ENCODE data around the gene CELF1. TPM values are rescaled to one million over a fixed set of nuclear protein-coding genes. Genes with fewer than 3 reads are reported as not detected.

Gene CELF1
- polyA plus RNA-seq, 1 of the 3 experiments (the other 2 are of a cell fraction), result 47.5 TPM

GRCh38 chr11:47443817-47444216 is 109.1 kb downstream of the CELF1 start:
- no peaks in the 10 kb centered on the region for H3K9me3 ChIP-seq
- H2AFZ ChIP-seq (ENCODE audit: low read depth), result no peak overlapping the region
- no peaks in the 10 kb centered on the region for H3F3A ChIP-seq (replicated peaks; ENCODE audit: insufficient read depth)
- no peak overlapping the region for H3K4me2 ChIP-seq
- H3K27me3 ChIP-seq (ENCODE audit: insufficient read depth), result no peaks in the 10 kb centered on the region
- H3K27ac ChIP-seq (ENCODE audit: low read depth in 2 of 2, low read length in 1 of 2), result no peak overlapping the region
- POLR2A ChIA-PET, result no interaction called here
- H3K4me1 ChIP-seq (ENCODE audit: control insufficient read depth in 1 of 2, insufficient read depth in 2 of 2, low read depth in 1 of 2, low read length in 1 of 2), result no peaks in the 10 kb centered on the region; a peak in 1 of 4 replicates
- H3K36me3 ChIP-seq (replicated peaks in 1 of 2; ENCODE audit: control insufficient read depth in 1 of 2, insufficient read depth in 2 of 2, low read length in 1 of 2), result no peaks in the 10 kb centered on the region
- no peaks in the 10 kb centered on the region for H3K79me2 ChIP-seq (ENCODE audit: insufficient read depth)
- no peak overlapping the region for H3K4me3 ChIP-seq (ENCODE audit: low read depth in 2 of 2, low read length in 1 of 2)
- CTCF ChIA-PET, result interaction anchor here (1.4 to 3.1 kb wide), 5 partner anchors 10 to 109 kb away, joined by 4 to 16 read pairs (median 6); partner anchors contain the start of gene CELF1
- H3K9ac ChIP-seq, result no peak overlapping the region
- WGBS (ENCODE audit: low lambda C conversion rate), result 96% methylated on average over 3 of the region's 3 CpGs
- H4K20me1 ChIP-seq (ENCODE audit: insufficient read depth), result no peaks in the 10 kb centered on the region
- no peak for TF ChIP-seq FOSL2 (IDR thresholded peaks at IDR 0.05; ENCODE audit: borderline replicate concordance, low read depth)
- TF ChIP-seq IRF3 (IDR thresholded peaks at IDR 0.05; ENCODE audit: low read depth, low read length), result no peak
- no peak for TF ChIP-seq CTCF (IDR thresholded peaks at IDR 0.05)
- no peak for TF ChIP-seq NFIC (IDR thresholded peaks at IDR 0.05; ENCODE audit: borderline replicate concordance)
- TF ChIP-seq TAF1 (IDR thresholded peaks at IDR 0.05; ENCODE audit: borderline replicate concordance, low read depth, low read length), result no peak
- TF ChIP-seq POLR2AphosphoS5 (IDR thresholded peaks at IDR 0.05; ENCODE audit: low read depth, low read length), result no peak
- TF ChIP-seq GATA2 (CRISPR knock-in tag; IDR thresholded peaks at IDR 0.05), result no peak
- no peak for TF ChIP-seq CHD2 (IDR thresholded peaks at IDR 0.05; ENCODE audit: low read length, partially characterized antibody)
- no peak for TF ChIP-seq TCF12 (IDR thresholded peaks at IDR 0.05)
- no peak for TF ChIP-seq EP300 (IDR thresholded peaks at IDR 0.05; ENCODE audit: borderline replicate concordance in 1 of 2, low read depth in 1 of 2, low read length in 1 of 2)
- TF ChIP-seq NRF1 (IDR thresholded peaks at IDR 0.05; ENCODE audit: low read depth, low read length), result no peak
- H3K9me2 ChIP-seq, result no peaks in the 10 kb centered on the region
- no peak for DNase-seq

GRCh38 chr11:47443028-47443700 is 109.8 kb downstream of the CELF1 start:
- 78% methylated on average over 12 of the region's 12 CpGs for WGBS (ENCODE audit: low lambda C conversion rate)
- Histone ChIP-seq H3K36me3 (replicated peaks in 1 of 2; ENCODE audit: control insufficient read depth in 1 of 2, insufficient read depth in 2 of 2, low read length in 1 of 2) (no peaks in the 10 kb centered on the region), H3K4me1 (ENCODE audit: control insufficient read depth in 1 of 2, insufficient read depth in 2 of 2, low read depth in 1 of 2, low read length in 1 of 2) (no peaks in the 10 kb centered on the region; a peak in 1 of 4 replicates), H3F3A (replicated peaks; ENCODE audit: insufficient read depth) (no peaks in the 10 kb centered on the region), H4K20me1 (ENCODE audit: insufficient read depth) (no peaks in the 10 kb centered on the region), H2AFZ (ENCODE audit: low read depth) (no peak overlapping the region), H3K4me2 (no peak overlapping the region), H3K79me2 (ENCODE audit: insufficient read depth) (no peaks in the 10 kb centered on the region), H3K4me3 (ENCODE audit: low read depth in 2 of 2, low read length in 1 of 2) (no peak overlapping the region), H3K9ac (no peak overlapping the region), H3K9me2 (no peaks in the 10 kb centered on the region), H3K9me3 (no peaks in the 10 kb centered on the region), H3K27me3 (ENCODE audit: insufficient read depth) (no peaks in the 10 kb centered on the region), H3K27ac (ENCODE audit: low read depth in 2 of 2, low read length in 1 of 2) (no peak overlapping the region)
- ChIA-PET POLR2A (no interaction called here), CTCF (interaction anchor here (1.4 to 3.1 kb wide), 5 partner anchors 10 to 110 kb away, joined by 4 to 16 read pairs (median 6); partner anchors contain the start of gene CELF1)
- peak; percentile 71 for DNase-seq
- TF ChIP-seq FOXJ3 (CRISPR knock-in tag; IDR thresholded peaks at IDR 0.05) (no peak), EP300 (IDR thresholded peaks at IDR 0.05; ENCODE audit: borderline replicate concordance in 1 of 2, low read depth in 1 of 2, low read length in 1 of 2) (no peak), CTCF (IDR thresholded peaks at IDR 0.05) (peak; percentile 6; the same call in 1 of the 2 replicates)
